OCI-LY7 (cell line): Measurements from ENCODE around the gene PPM1J. TPM values are rescaled to one million over a fixed set of nuclear protein-coding genes. Genes with fewer than 3 reads are reported as not detected.

Source experiments
- BruUV-seq: library from RNA; stranded (reverse); fragments of 400-500 nt; replicated peaks from 2 replicates; lab custom pipeline; 2021; lab: Mats Ljungman, UMichigan
- CTCF ChIA-PET: fragments of 300-600 bp; sonication (Branson Sonifier 250); formaldehyde crosslinking; loops from one replicate; lab custom pipeline; 2022; ENCODE audit warnings: antibody characterized with exemption; ENCODE audit not compliant: unreplicated experiment; lab: Charles Lee
- POLR2A ChIA-PET: fragments of 300-600 bp; sonication (Branson Sonifier 250); formaldehyde crosslinking; loops from one replicate; lab custom pipeline; 2022; ENCODE audit warnings: antibody characterized with exemption; lab: Charles Lee
- DNase-seq: peaks from one replicate; pipeline ENCODE4 v3.0.0-alpha.2; 2015; ENCODE audit warnings: low spot score
- H2AFZ ChIP-seq: fragments of 200-600 bp; sonication (generic), shearing (Covaris generic); 2 replicates; pipeline ENCODE4 v1.6.1; 2014; ENCODE audit warnings: mild to moderate bottlenecking, antibody characterized with exemption, low read length, moderate library complexity
- H3K27ac ChIP-seq: fragments of 200-600 bp; sonication (generic); 2 replicates; pipeline ENCODE4 v1.5.1; 2014; ENCODE audit warnings: mixed run types, low read depth, mild to moderate bottlenecking, moderate library complexity, low read length, inconsistent platforms; ENCODE audit not compliant: poor library complexity, severe bottlenecking
- H3K36me3 ChIP-seq: fragments of 200-600 bp; sonication (generic); 2 replicates; pipeline ENCODE4 v1.6.1; 2014; ENCODE audit warnings: mild to moderate bottlenecking, antibody characterized with exemption, low read length, moderate library complexity, mixed read lengths; ENCODE audit not compliant: insufficient read depth
- H3K4me1 ChIP-seq: fragments of 200-600 bp; sonication (generic); 2 replicates; pipeline ENCODE4 v1.5.1; 2014; ENCODE audit warnings: mild to moderate bottlenecking, low read length; ENCODE audit not compliant: insufficient read depth, poor library complexity, severe bottlenecking
- H3K4me2 ChIP-seq: fragments of 200-600 bp; sonication (generic); 2 replicates; pipeline ENCODE4 v1.6.1; 2014; ENCODE audit warnings: mild to moderate bottlenecking, low read length
- H3K4me3 ChIP-seq: fragments of 200-600 bp; sonication (generic); 2 replicates; pipeline ENCODE4 v1.5.1; 2014; ENCODE audit warnings: mild to moderate bottlenecking, low read depth, low read length; ENCODE audit not compliant: poor library complexity, severe bottlenecking
- H3K79me2 ChIP-seq: fragments of 200-600 bp; sonication (generic); 2 replicates; pipeline ENCODE4 v1.6.1; 2016; ENCODE audit warnings: low read depth, mild to moderate bottlenecking, low read length, moderate library complexity, mixed read lengths; ENCODE audit not compliant: insufficient read depth
- H3K9me2 ChIP-seq: fragments of 200-600 bp; sonication (generic); 2 replicates; pipeline ENCODE4 v1.6.1; 2016; ENCODE audit warnings: mild to moderate bottlenecking, low read length, mixed read lengths; ENCODE audit not compliant: insufficient read depth
- H3K9me3 ChIP-seq: fragments of 200-600 bp; sonication (generic); 2 replicates; pipeline ENCODE4 v1.6.1; 2014; ENCODE audit warnings: mild to moderate bottlenecking, mixed run types, low read length, mixed read lengths
- H4K20me1 ChIP-seq: fragments of 200-600 bp; sonication (generic); 2 replicates; pipeline ENCODE4 v1.6.1; 2014; ENCODE audit warnings: mild to moderate bottlenecking, antibody characterized with exemption, low read length, moderate library complexity, mixed read lengths; ENCODE audit not compliant: insufficient read depth
- CTCF ChIP-seq: fragments of 200-600 bp; sonication (generic); conservative IDR thresholded peaks from 2 replicates; pipeline ENCODE4 v1.5.1; 2014; ENCODE audit warnings: mild to moderate bottlenecking, antibody characterized with exemption, low read length, moderate library complexity, mixed read lengths
- EZH2phosphoT487 ChIP-seq: fragments of 200-600 bp; sonication (generic); IDR thresholded peaks from 2 replicates; pipeline ENCODE4 v1.6.1; 2018; ENCODE audit warnings: low read depth, borderline replicate concordance, mild to moderate bottlenecking, mixed run types, antibody characterized with exemption, low read length, moderate library complexity, mixed read lengths
- intact Hi-C: fragments of 100-400 bp; cut with micrococcal nuclease; formaldehyde crosslinking; loops from one replicate; pipeline ENCODE4 v1.10.0; 2022; ENCODE audit not compliant: unreplicated experiment
- total RNA-seq, 2 experiments: library from RNA; depleted of rRNA in 1 of 2; stranded (reverse); fragments of >200 nt in 1 of 2; shearing (Covaris generic) in 1 of 2; gene quantifications; 2 replicates each; pipeline ENCODE4 v1.2.3, GENCODE V29; 2014 to 2022

Gene PPM1J
- total RNA-seq, 2 experiments from 2014 or later, result 1.5 to 4.2 TPM

GRCh38 chr1:112701227-112702066 is 13.7 kb downstream of the PPM1J start:
- Histone ChIP-seq H4K20me1 (no peaks in the 10 kb centered on the region), H3K9me2 (no peaks in the 10 kb centered on the region), H3K4me2 (peak overlapping the region; percentile 75), H3K9me3 (no peaks in the 10 kb centered on the region), H3K4me1 (peaks cover 62% of the 10 kb centered on the region), H3K27ac (peak overlapping the region; percentile 54), H3K4me3 (peak overlapping the region; percentile 40), H3K36me3 (no peaks in the 10 kb centered on the region), H2AFZ (peak overlapping the region; percentile 63; the same call in 1 of the 2 replicates), H3K79me2 (no peaks in the 10 kb centered on the region)
- no TSS peak for BruUV-seq
- intact Hi-C loops, result loop anchor here (1.0 to 2.0 kb wide), 2 partner anchors 27 to 81 kb away; partner anchors contain the start of gene MOV10
- POLR2A ChIA-PET, result interaction anchor here (0.6 to 1.2 kb wide), 4 partner anchors 12 to 341 kb away, joined by 3 to 4 read pairs (median 3); partner anchors contain the start of gene PPM1J
- DNase-seq, result no peak
- CTCF ChIA-PET, result no interaction called here
- TF ChIP-seq EZH2phosphoT487 (no peak), CTCF (no peak)

GRCh38 chr1:112700290-112701226 is 14.6 kb downstream of the PPM1J start:
- H3K79me2 ChIP-seq, result no peaks in the 10 kb centered on the region
- peak; percentile 84 for DNase-seq
- H3K4me3 ChIP-seq, result peak overlapping the region; percentile 40
- CTCF ChIA-PET, result no interaction called here
- H3K27ac ChIP-seq, result peak overlapping the region; percentile 54
- no peaks in the 10 kb centered on the region for H3K9me2 ChIP-seq
- TF ChIP-seq CTCF (no peak), EZH2phosphoT487 (no peak)
- intact Hi-C loops, result loop anchor here (1.0 to 2.0 kb wide), 2 partner anchors 26 to 80 kb away; partner anchors contain the start of gene MOV10
- no peaks in the 10 kb centered on the region for H3K9me3 ChIP-seq
- H3K4me1 ChIP-seq, result peaks cover 55% of the 10 kb centered on the region
- H3K36me3 ChIP-seq, result no peaks in the 10 kb centered on the region
- H4K20me1 ChIP-seq, result no peaks in the 10 kb centered on the region
- peak overlapping the region; percentile 63; the same call in 1 of the 2 replicates for H2AFZ ChIP-seq
- POLR2A ChIA-PET, result interaction anchor here (0.6 to 1.2 kb wide), 4 partner anchors 9 to 302 kb away, joined by 3 to 4 read pairs (median 3); partner anchors contain the start of gene PPM1J
- H3K4me2 ChIP-seq, result peak overlapping the region; percentile 75
- BruUV-seq, result TSS peak; percentile 55
